CD4-positive, alpha-beta T cell treated with Interferon alpha-2 for 1 hour (primary cell): ENCODE results near the gene PCNX1.
"Not testable (repeated sequence)": the region's sequence is repeated elsewhere in the genome, so short reads cannot be mapped to it uniquely, and the experiment has no call there.

Source experiments
- DNase-seq, 2 donors: peaks; one replicate each; pipeline ENCODE4 v3.0.0-alpha.2; 2020 to 2022

Gene PCNX1

GRCh38 chr14:70971560-70971959, 64.3 kb downstream of the PCNX1 start:
- DNase-seq, result no peak

- peak; percentile 80 to 87 for DNase-seq
Measured at GRCh38 chr14:70972107-70972976, 65.1 kb downstream of the PCNX1 start.

GRCh38 chr14:70976591-70976990, 69.3 kb downstream of the PCNX1 start:
- DNase-seq, result no peak

- peak in 1 of 2 donors; percentile 31 for DNase-seq
Measured at GRCh38 chr14:70981000-70981952, 74.0 kb downstream of the PCNX1 start.

- peak in 1 of 2 donors; percentile 40 for DNase-seq
Measured at GRCh38 chr14:70982200-70982599, 74.9 kb downstream of the PCNX1 start.

- DNase-seq, result no peak
Measured at GRCh38 chr14:70987041-70987440, 79.8 kb downstream of the PCNX1 start.

GRCh38 chr14:70988452-70988851, 81.2 kb downstream of the PCNX1 start:
- peak in 1 of 2 donors; percentile 41 for DNase-seq

- no peak for DNase-seq
Measured at GRCh38 chr14:70993931-70994330, 86.7 kb downstream of the PCNX1 start.

- DNase-seq, result no peak
Measured at GRCh38 chr14:70995211-70995610, 88.0 kb downstream of the PCNX1 start.

GRCh38 chr14:70995671-70996070, 88.4 kb downstream of the PCNX1 start:
- DNase-seq, result no peak

GRCh38 chr14:70999117-70999516, 91.9 kb downstream of the PCNX1 start:
- DNase-seq, result peak in 1 of 2 donors; percentile 73

- DNase-seq, result no peak
Measured at GRCh38 chr14:71000091-71000490, 92.8 kb downstream of the PCNX1 start.

GRCh38 chr14:71001742-71002141, 94.5 kb downstream of the PCNX1 start:
- DNase-seq, result no peak

- DNase-seq, result no peak
Measured at GRCh38 chr14:71003156-71003555, 95.9 kb downstream of the PCNX1 start.

- no peak for DNase-seq
Measured at GRCh38 chr14:71004481-71004880, 97.2 kb downstream of the PCNX1 start.

- DNase-seq, result no peak
Measured at GRCh38 chr14:71005076-71005475, 97.8 kb downstream of the PCNX1 start.

- DNase-seq, result no peak
Measured at GRCh38 chr14:71006200-71006563, 98.9 kb downstream of the PCNX1 start.

- DNase-seq, result peak in 1 of 2 donors; percentile 50
Measured at GRCh38 chr14:71011479-71011878, 104.2 kb downstream of the PCNX1 start.

GRCh38 chr14:71012888-71013287, 105.6 kb downstream of the PCNX1 start:
- no peak for DNase-seq

GRCh38 chr14:71013551-71014192, 106.4 kb downstream of the PCNX1 start:
- DNase-seq, result no peak

- DNase-seq, result not testable (repeated sequence)
Measured at GRCh38 chr14:71019917-71020316, 112.7 kb downstream of the PCNX1 start.

- DNase-seq, result no peak
Measured at GRCh38 chr14:71021347-71022011, 114.2 kb downstream of the PCNX1 start.
